HepG2 (cell line): ENCODE measurements around the gene CYP2A6. TPM values are rescaled to one million over a fixed set of nuclear protein-coding genes. Genes with fewer than 3 reads are reported as not detected.

ENCODE experiments used
- ATAC-seq: fragments of 200-7000 bp; cut with Tn5 transposase; 3 replicates; pipeline ENCODE4 v1.9.1; 2020; ENCODE audit warnings: mild to moderate bottlenecking, moderate library complexity
- BruUV-seq: library from RNA; stranded (reverse); fragments of 400-500 nt; replicated peaks from 2 replicates; lab custom pipeline; 2021; lab: Mats Ljungman, UMichigan
- CTCF ChIA-PET: fragments of 300-600 bp; formaldehyde crosslinking; extraction: SDS; loops from one replicate; lab custom pipeline; 2021; ENCODE audit warnings: low total read pairs, inconsistent platforms, low intra/inter-chr PET ratio; lab: Yijun Ruan, JAX
- POLR2A ChIA-PET: fragments of 350-600 bp; sonication (Branson Sonifier 250); formaldehyde crosslinking; loops from one replicate; lab custom pipeline; 2020; ENCODE audit warnings: antibody characterized with exemption, inconsistent platforms; lab: Yijun Ruan, JAX
- DNase-seq: peaks from one replicate; pipeline ENCODE4 v3.0.0-alpha.2; 2015; ENCODE audit warnings: low spot score
- FAIRE-seq: peaks from 3 replicates; lab custom pipeline; 2011; peaks lifted over from hg19 to GRCh38; lab: Jason Lieb, UNC
- H2AFZ ChIP-seq: one replicate; pipeline ENCODE4 v1.6.1; 2011; ENCODE audit warnings: low read length, inconsistent platforms
- H3K27ac ChIP-seq: fragments of 300-600 bp; 3 replicates; pipeline ENCODE4 v1.8.0; 2011; ENCODE audit warnings: mixed run types, mild to moderate bottlenecking, mixed read lengths, low read length, inconsistent platforms; ENCODE audit not compliant: insufficient read depth; ENCODE audit errors: extremely low read length
- H3K27me3 ChIP-seq, 2 experiments: fragments of 200-600 bp in 1 of 2; 2 replicates in 1 of 2; 3 replicates in 1 of 2; pipeline versions ENCODE4 v1.6.0 to v1.8.0; 2011; ENCODE audit warnings: low read length in 2 of 2, mild to moderate bottlenecking in 2 of 2, moderate library complexity in 2 of 2, inconsistent platforms in 1 of 2; ENCODE audit not compliant: insufficient read depth in 2 of 2, control insufficient read depth in 1 of 2
- H3K36me3 ChIP-seq, 2 experiments: fragments of 200-600 bp in 1 of 2; replicated peaks in 1 of 2; 2 replicates in 1 of 2; 3 replicates in 1 of 2; pipeline versions ENCODE4 v1.5.1 to v1.8.0; 2011; ENCODE audit warnings: low read length in 2 of 2, inconsistent platforms in 1 of 2; ENCODE audit not compliant: insufficient read depth in 2 of 2, control insufficient read depth in 1 of 2
- H3K4me1 ChIP-seq: 2 replicates; pipeline ENCODE4 v1.5.1; 2012; ENCODE audit warnings: low read length, inconsistent platforms; ENCODE audit not compliant: insufficient read depth
- H3K4me2 ChIP-seq: 2 replicates; pipeline ENCODE4 v1.6.0; 2011; ENCODE audit warnings: low read depth, low read length, inconsistent platforms
- H3K4me3 ChIP-seq, 3 experiments: fragments of 200-600 bp in 1 of 3; sonication (generic), shearing (Covaris generic) in 1 of 3; replicated peaks in 1 of 3; 2 replicates each; pipeline ENCODE4 v1.5.1; 2011 to 2016; ENCODE audit warnings: low read length in 3 of 3, inconsistent platforms in 2 of 3, low read depth in 2 of 3, mild to moderate bottlenecking in 2 of 3, control low read depth in 1 of 3, mixed read lengths in 1 of 3; ENCODE audit not compliant: insufficient read depth in 1 of 3
- H3K79me2 ChIP-seq: one replicate; pipeline ENCODE4 v1.6.1; 2011; ENCODE audit warnings: low read length, inconsistent platforms; ENCODE audit not compliant: insufficient read depth
- H3K9ac ChIP-seq: 2 replicates; pipeline ENCODE4 v1.6.0; 2011; ENCODE audit warnings: mild to moderate bottlenecking, low read depth, low read length, inconsistent platforms; ENCODE audit not compliant: insufficient read depth
- H3K9me3 ChIP-seq: 2 replicates; pipeline ENCODE4 v1.5.1; 2012; ENCODE audit warnings: mild to moderate bottlenecking, low read length
- H4K20me1 ChIP-seq: 2 replicates; pipeline ENCODE4 v1.6.0; 2011; ENCODE audit warnings: inconsistent platforms, mild to moderate bottlenecking, low read length, moderate library complexity; ENCODE audit not compliant: insufficient read depth
- AGO2 ChIP-seq: fragments of 200-400 bp; formaldehyde crosslinking; optimal IDR thresholded peaks from 2 replicates; pipeline ENCODE3; 2017; ENCODE audit warnings: mild to moderate bottlenecking, low read depth, low read length, moderate library complexity
- ATF7 ChIP-seq, 2 experiments: fragments of 450-650 bp in 1 of 2; sonication (generic) in 1 of 2; formaldehyde crosslinking in 1 of 2; IDR thresholded peaks; 2 replicates each; pipeline versions ENCODE4 v1.4.0 to v1.6.1; 2016 to 2020; ENCODE audit warnings: antibody characterized with exemption in 1 of 2, mild to moderate bottlenecking in 1 of 2, missing genetic modification reagents in 1 of 2
- FOSL2 ChIP-seq: sonication (generic); formaldehyde crosslinking; IDR thresholded peaks from 2 replicates; pipeline ENCODE4 v1.4.0; 2020; ENCODE audit warnings: missing genetic modification reagents
- ISL2 ChIP-seq: sonication (generic); formaldehyde crosslinking; IDR thresholded peaks from 2 replicates; pipeline ENCODE4 v1.5.0; 2020; ENCODE audit warnings: missing genetic modification reagents
- MEF2D ChIP-seq: sonication (generic); formaldehyde crosslinking; IDR thresholded peaks from 2 replicates; pipeline ENCODE4 v1.5.1; 2020; ENCODE audit warnings: mild to moderate bottlenecking, missing genetic modification reagents
- PATZ1 ChIP-seq: sonication (generic); formaldehyde crosslinking; IDR thresholded peaks from 2 replicates; pipeline ENCODE4 v1.4.0; 2020; ENCODE audit warnings: missing genetic modification reagents
- RARG ChIP-seq: sonication (generic); formaldehyde crosslinking; IDR thresholded peaks from 2 replicates; pipeline ENCODE4 v1.4.0; 2020; ENCODE audit warnings: low read depth, mild to moderate bottlenecking, missing genetic modification reagents
- RFX5 ChIP-seq: IDR thresholded peaks from 2 replicates; pipeline ENCODE4 v1.6.1; 2011; ENCODE audit warnings: low read depth, low read length, improper control_type of control experiment
- SP5 ChIP-seq: IDR thresholded peaks from 2 replicates; pipeline ENCODE4 v1.6.1; 2016; ENCODE audit warnings: low read depth, borderline replicate concordance
- SRSF9 ChIP-seq: fragments of 200-400 bp; formaldehyde crosslinking; IDR thresholded peaks from 2 replicates; pipeline ENCODE4 v1.6.1; 2018; ENCODE audit warnings: borderline replicate concordance, mild to moderate bottlenecking, low read depth, low read length; ENCODE audit not compliant: insufficient read depth, poor library complexity, severe bottlenecking
- SRY ChIP-seq: sonication (generic); formaldehyde crosslinking; IDR thresholded peaks from 2 replicates; pipeline ENCODE4 v1.8.0; 2022; ENCODE audit warnings: mild to moderate bottlenecking, missing genetic modification reagents
- ZFP1 ChIP-seq: IDR thresholded peaks from 2 replicates; pipeline ENCODE4 v1.6.1; 2016
- ZMAT3 ChIP-seq: sonication (generic); formaldehyde crosslinking; conservative IDR thresholded peaks from 2 replicates; pipeline ENCODE4 v1.7.0; 2021; ENCODE audit warnings: missing genetic modification reagents
- ZMYM4 ChIP-seq: sonication (generic); formaldehyde crosslinking; IDR thresholded peaks from 2 replicates; pipeline ENCODE4 v1.8.1; 2023; ENCODE audit warnings: mild to moderate bottlenecking, missing genetic modification reagents
- ZNF12 ChIP-seq: sonication (generic); formaldehyde crosslinking; IDR thresholded peaks from 2 replicates; pipeline ENCODE4 v1.5.0; 2020; ENCODE audit warnings: missing genetic modification reagents
- ZNF609 ChIP-seq: sonication (generic); formaldehyde crosslinking; IDR thresholded peaks from 2 replicates; pipeline ENCODE4 v1.4.0; 2020; ENCODE audit warnings: mild to moderate bottlenecking, missing genetic modification reagents, borderline replicate concordance
- ZSCAN30 ChIP-seq: sonication (generic); formaldehyde crosslinking; IDR thresholded peaks from 2 replicates; pipeline ENCODE4 v1.5.0; 2020; ENCODE audit warnings: mild to moderate bottlenecking, missing genetic modification reagents
- WGBS: methylation state at CpG from one replicate; pipeline ENCODE4 v1.1.6; 2017; ENCODE audit warnings: low lambda C conversion rate; 5-methylcytosine and 5-hydroxymethylcytosine counted together
- in situ Hi-C: cut with HindIII; loops from 2 replicates; pipeline ENCODE4 v1.10.0; 2017; ENCODE audit warnings: low pct_unique_long_range_greater_than_20kb; ENCODE audit not compliant: extremely low pct_ligation_motif_present
- intact Hi-C: fragments of 100-400 bp; cut with micrococcal nuclease; formaldehyde crosslinking; loops from one replicate; pipeline ENCODE4 v1.10.0; 2022; ENCODE audit not compliant: unreplicated experiment
- polyA plus RNA-seq, 8 experiments: library from polyadenylated mRNA; depleted of rRNA in 3 of 8; stranded (reverse) in 7 of 8; unstranded in 1 of 8; fragments of >200 nt; fragmentation: Illumina TruSeq in 4 of 8; extraction: Trizol in 4 of 8; gene quantifications; 2 replicates each; pipeline versions ENCODE4 v1.2.1 to v1.2.3, GENCODE V29; 2011 to 2016; ENCODE audit warnings: low read depth in 4 of 8, missing spikeins in 1 of 8, mixed read lengths in 1 of 8; ENCODE audit not compliant: insufficient read depth in 1 of 8
- total RNA-seq, 5 experiments: library from RNA; depleted of rRNA; stranded (reverse); fragments of >200 nt; fragmentation: Illumina TruSeq; extraction: Trizol; gene quantifications; 2 replicates each; pipeline ENCODE4 v1.2.3, GENCODE V29; 2016; ENCODE audit warnings: low read depth in 1 of 5

CYP2A6 gene
- total and polyA plus RNA-seq, 2 of the 13 experiments (the other 11 are each of a cell fraction or from before 2014, with no cell fraction given): not detected

GRCh38 chr19:40797963-40798682 lies 52.1 kb downstream of the CYP2A6 start:
- H3K9me3 ChIP-seq: no peaks in the 10 kb centered on the region
- 4% methylated on average over 22 of the region's 28 CpGs for WGBS
- TSS peak; percentile 97 for BruUV-seq
- no peaks in the 10 kb centered on the region; a peak in 1 of 5 replicates for H3K27me3 ChIP-seq
- peak; percentile 92 for ATAC-seq
- H3K9ac ChIP-seq: peak overlapping the region; percentile 84
- ChIA-PET CTCF (interaction anchor here (1.1 to 1.6 kb wide), 2 partner anchors 8 to 135 kb away, joined by 3 to 4 read pairs; no protein-coding TSS in a partner anchor), POLR2A (interaction anchor here (0.6 to 3.5 kb wide), 15 partner anchors 9 to 372 kb away, joined by 3 to 67 read pairs (median 4); partner anchors contain the start of genes ACTMAP, COQ8B, ITPKC and RAB4B)
- peak overlapping the region; percentile 60 for H2AFZ ChIP-seq
- peak; percentile 92 for DNase-seq
- peak overlapping the region; percentile 98 for H3K27ac ChIP-seq
- H3K79me2 ChIP-seq: peaks cover 25% of the 10 kb centered on the region
- H3K36me3 ChIP-seq: peaks cover 3 to 4% of the 10 kb centered on the region in 2 experiments; a peak in 2 of 5 replicates
- peaks cover 48% of the 10 kb centered on the region for H3K4me1 ChIP-seq
- peak overlapping the region; percentile 85 for H3K4me2 ChIP-seq
- intact Hi-C loops (loop anchor here (1.0 kb wide), 2 partner anchors 20 to 47 kb away; partner anchors contain the start of genes RAB4B and SNRPA), in situ Hi-C loops (no loop called here)
- H3K4me3 ChIP-seq: peak overlapping the region; percentile 59 to 93 (median 65)
- no peak for FAIRE-seq
- no peaks in the 10 kb centered on the region for H4K20me1 ChIP-seq
- TF ChIP-seq FOSL2 (CRISPR knock-in tag) (no peak), SRY (0 out of 2 replicates have a peak, but pooled peaks have one; percentile 42), ZMAT3 (CRISPR knock-in tag) (0 out of 2 replicates have a peak, but pooled peaks have one; percentile 66), RARG (no peak), ZSCAN30 (no peak), ZNF12 (CRISPR knock-in tag) (peak; percentile 52; the same call in 1 of the 2 replicates), RFX5 (no peak; the same call in 1 of the 2 replicates), ISL2 (CRISPR knock-in tag) (no peak; the same call in 1 of the 2 replicates), ZMYM4 (peak; percentile 68), SRSF9 (no peak), SP5 (CRISPR knock-in tag) (peak; percentile 35; the same call in 1 of the 2 replicates), MEF2D (peak; percentile 79), ATF7 (IDR thresholded peaks at IDR 0.05) (no peak), ATF7 (CRISPR knock-in tag; IDR thresholded peaks at IDR 0.05) (0 out of 2 replicates have a peak, but pooled peaks have one; percentile 28), ZFP1 (peak; percentile 32; the same call in 1 of the 2 replicates), PATZ1 (CRISPR knock-in tag) (peak; percentile 69; the same call in 1 of the 2 replicates), AGO2 (no peak), ZNF609 (CRISPR knock-in tag) (no peak)
